NCI-H2196 treated with DMSO at 0.1 percent for 48 hours (cell line): Measurements from ENCODE around the gene ACTC1.
"Not testable (repeated sequence)": the region's sequence is repeated elsewhere in the genome, so short reads cannot be mapped to it uniquely, and the experiment has no call there.

ENCODE experiments used
- DNase-seq: peaks from one replicate; lab custom pipeline; 2025; ENCODE audit not compliant: unreplicated experiment; lab: John Stamatoyannopoulos, UW

The ACTC1 gene

DNA sequence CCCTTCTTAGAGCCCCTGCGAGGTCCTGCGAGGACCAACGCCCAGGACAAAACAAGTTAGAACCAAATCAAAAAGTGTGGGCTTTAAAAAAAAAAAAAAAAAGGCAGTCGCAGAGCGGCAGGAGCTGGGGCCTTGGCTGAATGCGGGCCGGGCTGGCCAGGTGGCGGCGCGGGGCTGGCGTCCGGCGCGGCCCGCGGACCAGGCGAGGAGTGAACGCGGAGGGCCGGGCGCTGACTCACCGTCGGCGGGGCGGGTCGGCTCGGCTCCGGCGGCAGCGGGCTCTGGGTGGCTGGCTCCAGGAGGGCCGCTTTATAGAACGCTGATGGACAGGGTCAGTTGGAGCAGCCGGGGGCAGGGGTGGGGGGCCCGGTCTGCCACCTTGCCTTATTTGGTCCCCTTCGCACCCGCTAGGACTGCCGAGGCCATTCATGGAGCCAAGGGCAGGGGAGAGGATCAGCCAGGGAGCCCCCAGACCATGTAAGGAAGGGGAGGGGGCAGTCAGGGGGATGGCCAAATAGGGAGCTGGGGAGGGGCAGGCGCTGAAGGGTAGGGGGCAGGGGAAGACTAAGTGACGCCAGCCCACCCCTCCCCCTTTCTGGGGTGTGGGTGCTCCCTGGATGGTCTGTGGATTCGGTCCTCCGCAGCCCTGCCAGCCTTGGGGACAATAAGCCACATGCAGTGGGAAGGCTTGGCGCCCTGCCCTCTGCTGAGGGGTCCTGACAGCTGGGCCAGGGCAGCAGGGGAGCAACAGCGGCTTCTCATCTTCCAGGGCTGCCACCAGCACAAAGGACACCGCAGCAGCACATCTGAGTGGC, at the start of gene ACTC1:
Gene ACTC1 (minus strand): TSS at position 283 of the 815 bp plus-strand sequence. CDS start 741 bp downstream, outside the sequence.
- DNase-seq: no peak

DNA sequence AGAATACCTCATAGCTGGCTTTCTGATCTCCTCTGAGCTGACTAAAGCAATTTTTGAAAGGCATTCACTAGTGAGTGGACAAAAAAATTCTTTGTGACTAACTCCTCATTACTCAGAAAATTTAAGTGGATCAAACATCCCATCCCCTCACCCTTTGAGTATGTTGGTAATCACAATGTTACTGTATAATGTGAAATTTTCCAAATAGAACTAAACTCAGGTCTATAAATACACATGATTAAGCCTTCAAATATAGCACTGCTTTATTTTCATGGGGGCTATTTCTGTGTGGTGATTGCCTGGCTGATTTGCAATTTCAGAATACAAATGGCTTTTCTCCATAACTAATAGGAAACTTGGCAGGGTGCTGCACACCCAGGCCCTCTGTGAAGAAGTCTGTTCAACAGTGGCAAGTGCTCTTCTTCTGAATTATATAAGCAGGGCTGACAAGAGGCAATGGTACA, 45.9 kb upstream of the ACTC1 start:
- no peak for DNase-seq

DNA sequence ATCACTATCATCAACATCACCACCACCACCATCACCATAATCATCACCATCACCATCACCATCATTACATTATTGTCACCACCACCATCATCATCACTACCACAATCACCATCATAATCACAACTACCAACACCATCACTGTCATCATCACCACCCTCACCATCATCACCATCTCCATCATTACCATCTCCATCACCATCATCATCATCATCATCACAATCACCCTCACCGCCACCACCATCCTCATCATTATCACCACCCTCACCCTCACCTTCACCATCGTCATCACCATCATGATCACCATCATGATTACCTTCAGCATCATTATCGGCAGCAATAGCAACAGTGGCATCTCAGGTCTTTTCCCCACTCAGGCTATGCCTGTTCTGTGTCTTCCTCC, 42.9 kb upstream of the ACTC1 start:
- no peak for DNase-seq

DNA sequence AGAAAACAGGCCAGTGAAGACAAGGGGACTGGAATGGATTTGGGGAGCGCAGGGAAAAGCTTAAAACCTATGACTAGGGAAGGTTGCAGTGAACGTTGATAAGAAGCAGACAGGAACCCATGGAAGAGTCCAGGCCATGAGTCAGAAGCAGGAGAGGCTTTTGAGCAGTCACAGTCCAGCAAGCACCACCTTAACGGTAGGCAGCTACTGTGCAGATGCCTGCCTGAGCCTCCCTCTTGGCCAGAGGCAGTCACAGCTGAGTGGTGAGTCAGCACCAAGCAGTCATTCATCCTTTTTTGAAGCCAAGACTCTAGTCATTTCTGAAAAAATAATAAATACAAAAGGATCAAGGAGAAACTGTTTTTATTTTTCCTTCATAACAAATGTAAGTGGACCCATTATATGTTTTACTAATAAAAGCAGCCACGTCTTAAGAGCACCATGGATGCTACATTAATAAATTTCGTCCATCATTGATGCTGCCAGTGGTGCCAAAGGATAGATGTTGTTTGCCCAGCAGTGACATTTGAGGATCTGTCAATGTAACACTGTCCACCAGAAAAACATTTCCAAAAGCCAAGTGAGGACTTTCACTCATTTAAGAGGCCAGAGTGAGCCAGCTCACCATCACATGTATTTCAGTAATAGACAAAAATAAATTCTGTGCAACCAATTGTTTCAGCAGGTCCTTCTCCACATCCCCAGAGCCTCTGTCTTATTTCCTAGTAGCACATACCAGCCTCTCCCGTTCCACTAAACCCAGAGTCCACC, 42.1 kb upstream of the ACTC1 start:
- DNase-seq: no peak

DNA sequence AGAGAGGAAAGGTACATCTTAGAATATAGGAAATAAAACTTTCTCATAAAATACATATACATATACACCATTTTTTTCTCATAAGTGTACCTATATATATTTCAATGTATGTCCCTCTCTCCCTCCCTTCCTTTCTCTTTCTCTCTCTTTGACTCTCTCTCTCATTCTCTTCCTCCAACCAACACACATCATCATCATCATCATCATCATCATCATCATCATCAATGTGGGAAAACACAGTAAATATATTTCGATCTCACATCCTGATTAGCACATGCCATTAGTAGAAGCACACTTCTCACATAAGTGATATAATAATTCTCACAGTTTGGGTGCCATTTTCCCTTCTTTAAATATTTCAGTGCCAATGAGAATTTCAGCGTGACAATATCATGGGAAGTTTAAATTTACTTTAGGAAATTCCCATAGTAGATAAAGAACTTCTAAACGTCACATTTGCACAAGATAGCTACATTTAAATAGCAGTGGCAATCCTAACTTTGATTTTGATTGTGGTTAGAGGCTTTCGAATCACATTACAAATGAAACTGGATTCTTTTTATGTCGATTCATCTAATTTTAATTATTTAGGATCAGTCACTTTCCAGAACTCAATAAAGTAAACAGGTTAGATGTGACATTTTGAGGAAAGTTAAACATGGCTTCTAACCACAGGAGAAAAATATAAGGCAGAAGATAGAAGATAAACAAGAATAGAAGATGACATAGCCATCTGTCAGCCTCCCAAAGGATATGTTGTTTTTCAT, 33.0 kb upstream of the ACTC1 start:
- DNase-seq: no peak

DNA sequence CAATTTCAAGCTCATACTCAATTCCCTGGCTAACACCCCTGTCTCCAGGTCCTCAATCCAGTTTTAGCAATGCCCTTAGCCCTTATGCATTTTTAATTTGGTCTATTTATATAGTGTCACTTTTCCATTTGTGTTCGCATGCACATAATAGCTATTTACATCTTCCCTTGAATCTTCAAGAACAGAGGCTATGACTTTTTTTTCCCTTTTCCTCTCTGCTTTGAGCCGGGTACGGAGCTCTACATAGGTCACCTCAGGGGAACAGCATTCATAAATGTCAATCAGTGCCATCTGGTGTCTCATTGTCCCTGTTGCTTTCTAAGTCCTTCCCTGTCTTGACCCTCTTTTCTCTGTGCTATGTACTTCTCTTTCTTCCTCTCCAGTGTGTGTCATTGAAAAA, 26.5 kb upstream of the ACTC1 start:
- DNase-seq: no peak

DNA sequence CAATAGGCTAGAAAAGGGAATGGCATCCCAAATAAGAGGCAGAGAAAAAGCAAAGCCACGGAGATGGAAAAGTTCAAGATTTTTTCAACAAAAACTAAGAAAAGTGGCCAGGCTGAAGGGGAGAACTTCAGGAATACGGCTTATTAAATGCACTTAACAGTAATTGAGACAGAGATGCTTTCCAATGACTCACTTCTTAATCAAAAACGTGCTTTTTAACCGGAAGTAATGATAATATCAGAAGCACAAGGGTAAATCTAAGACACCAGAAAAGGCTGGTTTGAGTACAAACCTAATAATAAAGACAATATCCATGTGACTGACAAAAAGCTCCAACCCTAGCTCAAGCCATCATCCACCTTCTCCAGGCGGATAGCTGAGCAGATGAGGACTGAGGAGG, 24.8 kb upstream of the ACTC1 start:
- no peak for DNase-seq

DNA sequence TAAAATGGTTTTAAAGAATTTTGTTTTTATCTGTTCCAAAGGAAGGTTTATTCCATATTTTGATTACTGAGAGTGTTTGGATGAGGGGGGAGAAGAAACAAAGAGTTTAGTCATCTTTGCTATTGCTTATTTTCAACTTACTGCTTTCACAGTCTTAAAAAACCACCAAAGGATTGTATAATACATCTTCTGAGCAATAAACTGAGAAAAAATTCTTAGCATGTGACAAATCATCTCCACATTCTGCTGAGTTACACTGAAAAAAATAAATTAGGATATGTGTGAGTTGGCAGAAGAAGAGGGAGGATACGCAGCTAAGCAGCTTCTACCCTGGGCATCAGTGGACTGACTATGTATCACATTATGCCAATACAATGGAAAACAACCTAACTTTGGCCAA, 23.2 kb upstream of the ACTC1 start:
- DNase-seq: no peak

DNA sequence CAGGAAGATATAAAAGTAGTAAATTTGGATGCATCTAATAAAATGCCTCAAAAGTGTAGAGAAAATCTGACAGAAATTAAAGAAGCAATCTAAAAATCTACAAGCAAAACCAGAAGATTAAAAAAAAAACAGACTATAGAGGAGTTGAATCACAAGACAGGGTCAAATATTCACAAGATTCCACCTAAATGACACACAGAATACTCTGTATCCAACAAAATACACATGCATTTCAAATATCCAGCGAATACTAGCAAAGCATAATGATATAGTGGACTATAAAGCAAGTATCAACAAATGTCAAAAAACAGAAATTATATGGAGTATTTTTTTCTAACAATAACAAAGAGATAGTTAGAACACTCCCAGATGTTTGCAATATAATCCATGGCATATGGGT, 20.5 kb upstream of the ACTC1 start:
- DNase-seq: no peak

DNA sequence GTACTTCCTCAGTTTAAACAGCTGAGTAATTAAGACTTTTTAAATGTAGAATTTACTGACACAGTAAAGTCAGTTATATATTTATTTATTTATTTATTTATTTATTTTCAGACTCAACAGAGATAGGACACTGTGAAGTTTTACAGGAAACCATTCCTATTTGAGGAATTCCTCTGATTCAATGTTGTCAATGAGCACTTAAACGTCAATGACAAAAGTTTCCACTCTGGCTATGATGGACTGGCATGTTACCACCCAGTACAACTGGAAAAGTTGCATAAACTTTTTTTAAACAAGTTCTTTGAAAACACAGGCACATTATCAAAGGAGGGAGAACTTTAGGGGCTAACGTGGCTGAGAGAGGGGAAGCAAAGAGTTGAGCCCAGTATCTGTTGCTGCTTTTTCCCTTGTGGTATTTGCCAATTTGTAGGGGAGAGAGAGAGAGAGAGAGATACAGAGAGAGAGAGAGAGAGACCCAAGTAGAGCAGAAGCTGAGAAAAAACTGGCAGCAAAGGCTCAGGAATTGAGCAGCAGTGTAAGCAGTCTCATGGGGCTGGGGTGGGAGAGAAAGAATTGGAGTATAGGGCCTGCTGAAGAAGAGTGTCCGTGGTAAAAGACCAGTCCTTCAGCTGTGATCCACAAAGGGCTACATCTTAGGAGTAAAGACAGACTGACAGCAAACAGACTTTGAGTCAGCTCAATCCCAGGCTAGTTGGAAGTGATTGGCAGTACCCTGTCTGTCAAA, 18.3 kb upstream of the ACTC1 start:
- no peak for DNase-seq

DNA sequence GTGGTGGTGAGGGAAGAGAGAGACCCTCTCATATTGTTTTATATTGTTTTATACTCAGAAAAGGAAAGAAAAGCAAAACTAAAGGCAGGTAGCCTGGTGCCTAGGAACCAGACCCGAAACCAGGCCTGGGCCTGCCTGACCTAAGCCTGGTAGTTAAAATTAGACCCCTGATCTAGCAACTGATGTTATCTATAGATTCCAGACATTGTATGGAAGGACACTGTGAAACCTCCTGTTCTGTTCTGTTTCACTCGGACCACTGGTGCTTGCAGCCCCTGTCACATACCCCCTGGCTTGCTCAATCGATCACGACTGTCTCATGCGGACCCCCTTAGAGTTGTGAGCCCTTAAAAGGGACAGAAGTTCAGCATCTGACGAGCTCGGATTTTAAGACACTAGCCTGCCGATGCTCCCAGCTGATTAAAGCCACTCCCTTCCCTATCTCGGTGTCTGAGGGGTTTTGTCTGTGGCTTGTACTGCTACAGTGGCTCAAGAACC, 17.6 kb upstream of the ACTC1 start:
- DNase-seq: not testable (repeated sequence)

DNA sequence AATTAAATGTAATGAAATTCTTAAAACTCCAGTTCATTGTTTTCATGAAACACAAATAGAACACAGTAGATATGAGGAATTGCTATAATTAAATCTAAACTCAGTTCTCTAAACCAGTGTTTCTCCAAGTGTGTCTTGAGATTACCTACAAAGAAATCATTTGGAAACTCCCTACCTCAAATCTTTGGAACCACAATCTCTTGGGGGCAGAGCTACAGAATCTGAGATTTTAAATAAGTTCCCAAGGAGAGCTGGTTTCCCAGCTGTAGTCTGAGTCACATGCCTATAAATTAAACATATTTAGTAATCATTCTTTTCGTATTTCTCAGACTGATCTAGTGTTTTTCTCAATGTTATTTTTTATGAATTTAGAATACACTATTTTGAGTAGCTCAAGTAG, 17.0 kb upstream of the ACTC1 start:
- no peak for DNase-seq

DNA sequence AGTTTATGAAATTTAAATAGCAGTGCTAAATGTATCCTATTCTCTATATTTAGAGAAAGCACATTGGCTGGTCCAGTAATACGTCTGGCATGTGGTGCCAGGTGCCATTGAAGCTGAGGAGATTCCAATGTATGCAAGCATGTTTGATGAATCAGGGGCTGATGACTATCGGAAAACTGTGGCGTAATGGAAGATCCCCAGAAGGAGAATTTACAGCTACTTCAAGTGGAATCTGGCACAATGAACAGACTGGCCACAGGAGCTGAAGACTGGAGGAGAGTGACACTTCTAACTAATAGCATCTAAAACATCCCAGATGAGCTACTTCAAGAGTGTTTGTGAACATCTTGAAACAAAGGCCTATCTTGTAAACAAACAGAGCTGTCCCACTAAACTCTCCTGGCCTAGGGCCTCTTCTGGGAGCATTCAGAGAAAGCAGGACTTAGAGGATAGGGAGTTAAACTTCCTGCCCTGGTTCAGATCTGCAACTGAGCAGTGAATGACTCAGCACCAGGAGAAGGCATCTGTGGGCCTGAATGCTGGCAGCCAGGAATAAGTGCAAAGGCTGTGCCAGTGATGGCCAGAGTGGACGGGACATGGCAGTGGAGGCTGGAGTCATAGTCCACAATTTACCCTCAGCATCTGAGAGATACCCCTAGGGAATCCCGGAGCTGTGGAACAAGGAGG, 15.2 kb upstream of the ACTC1 start:
- no peak for DNase-seq

DNA sequence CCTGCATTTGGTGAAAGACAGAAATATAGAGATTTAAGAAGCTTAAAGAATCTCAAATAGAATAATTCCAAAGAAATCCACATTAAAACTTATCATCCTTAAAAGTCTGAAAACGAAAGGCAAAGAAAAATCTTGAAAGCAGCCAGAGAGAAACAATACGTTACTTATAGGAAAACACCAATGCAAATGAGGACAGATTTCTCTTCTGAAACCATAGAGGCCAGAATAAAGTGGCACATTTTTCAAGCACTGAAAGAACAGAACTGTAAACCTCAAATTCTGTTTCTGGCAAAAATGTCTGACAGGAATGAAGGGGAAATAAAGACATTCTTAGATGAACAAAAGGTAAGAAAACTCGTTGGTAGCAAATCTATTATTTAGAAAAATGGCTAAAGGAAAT, 13.8 kb upstream of the ACTC1 start:
- no peak for DNase-seq

DNA sequence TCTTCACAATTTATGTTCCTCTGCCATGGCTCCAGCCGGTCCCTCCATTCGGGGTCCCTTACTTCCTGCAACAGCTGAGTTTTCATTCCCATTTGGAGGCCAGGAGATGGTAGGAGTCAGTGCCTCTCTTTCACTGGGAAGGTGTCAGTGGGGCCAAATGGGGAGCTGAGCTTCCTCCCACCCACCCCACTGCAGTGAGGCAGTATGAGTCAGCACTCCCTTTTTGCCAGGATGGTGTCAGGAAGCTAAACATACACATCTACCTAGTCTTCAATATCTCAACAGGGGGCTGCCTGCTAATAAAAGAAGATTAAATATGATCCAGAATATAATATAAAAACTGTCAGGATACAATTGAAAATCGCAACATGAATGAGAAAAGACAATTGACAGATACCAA, 12.7 kb upstream of the ACTC1 start:
- no peak for DNase-seq

DNA sequence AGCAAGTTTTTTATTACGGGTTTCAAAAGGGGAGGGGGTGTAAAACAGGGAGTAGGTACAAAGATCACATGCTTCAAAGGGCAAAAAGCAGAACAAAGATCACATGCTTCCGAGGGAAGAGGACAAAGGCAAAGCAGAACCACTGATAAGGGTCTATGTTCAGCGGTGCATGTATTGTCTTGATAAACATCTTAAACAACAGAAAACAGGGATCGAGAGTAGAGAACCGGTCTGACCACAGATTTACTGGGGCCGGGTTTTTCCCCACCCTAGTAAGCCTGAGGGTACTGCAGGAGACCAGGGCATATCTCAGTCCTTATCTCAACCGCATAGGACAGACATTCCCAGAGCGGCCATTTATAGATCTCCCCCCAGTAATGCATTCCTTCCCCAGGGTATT, 11.9 kb upstream of the ACTC1 start:
- not testable (repeated sequence) for DNase-seq

DNA sequence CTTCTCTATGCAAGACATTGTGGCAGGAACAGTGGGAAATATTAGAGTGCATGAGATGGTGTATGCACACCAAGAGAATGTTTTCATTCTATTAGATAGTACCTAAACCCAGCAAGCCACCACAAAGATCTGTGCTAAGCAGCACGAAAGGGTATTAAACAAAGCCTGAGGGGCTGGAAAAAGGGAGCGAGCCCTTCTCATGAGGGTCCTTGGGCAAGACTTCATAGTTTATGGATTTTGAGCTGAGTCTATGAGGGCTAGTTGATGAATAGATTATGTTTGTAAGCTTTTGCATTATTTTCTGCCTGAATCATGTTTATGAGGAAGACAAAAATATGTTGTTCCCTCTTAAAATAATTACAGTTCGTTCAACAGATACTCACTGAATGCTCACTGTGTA, 9.4 kb upstream of the ACTC1 start:
- DNase-seq: no peak

DNA sequence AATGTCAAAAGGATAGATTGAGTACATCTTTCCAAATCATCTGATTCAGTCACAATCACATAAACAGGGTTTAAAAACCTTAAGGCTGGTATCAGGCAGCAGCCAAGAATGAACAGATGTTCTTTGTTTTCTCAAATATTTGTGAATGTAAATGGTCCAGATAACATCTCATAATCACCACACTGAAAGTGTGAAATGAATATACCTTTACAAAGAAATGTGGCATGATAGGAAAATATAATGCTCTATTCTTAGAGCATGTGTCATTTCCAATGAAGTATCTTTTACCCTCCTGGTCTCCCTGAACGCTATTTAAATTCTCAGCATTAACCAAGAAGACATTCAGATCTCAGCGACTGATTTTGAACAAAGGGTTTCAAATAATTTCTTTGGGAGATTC, 8.8 kb upstream of the ACTC1 start:
- no peak for DNase-seq

DNA sequence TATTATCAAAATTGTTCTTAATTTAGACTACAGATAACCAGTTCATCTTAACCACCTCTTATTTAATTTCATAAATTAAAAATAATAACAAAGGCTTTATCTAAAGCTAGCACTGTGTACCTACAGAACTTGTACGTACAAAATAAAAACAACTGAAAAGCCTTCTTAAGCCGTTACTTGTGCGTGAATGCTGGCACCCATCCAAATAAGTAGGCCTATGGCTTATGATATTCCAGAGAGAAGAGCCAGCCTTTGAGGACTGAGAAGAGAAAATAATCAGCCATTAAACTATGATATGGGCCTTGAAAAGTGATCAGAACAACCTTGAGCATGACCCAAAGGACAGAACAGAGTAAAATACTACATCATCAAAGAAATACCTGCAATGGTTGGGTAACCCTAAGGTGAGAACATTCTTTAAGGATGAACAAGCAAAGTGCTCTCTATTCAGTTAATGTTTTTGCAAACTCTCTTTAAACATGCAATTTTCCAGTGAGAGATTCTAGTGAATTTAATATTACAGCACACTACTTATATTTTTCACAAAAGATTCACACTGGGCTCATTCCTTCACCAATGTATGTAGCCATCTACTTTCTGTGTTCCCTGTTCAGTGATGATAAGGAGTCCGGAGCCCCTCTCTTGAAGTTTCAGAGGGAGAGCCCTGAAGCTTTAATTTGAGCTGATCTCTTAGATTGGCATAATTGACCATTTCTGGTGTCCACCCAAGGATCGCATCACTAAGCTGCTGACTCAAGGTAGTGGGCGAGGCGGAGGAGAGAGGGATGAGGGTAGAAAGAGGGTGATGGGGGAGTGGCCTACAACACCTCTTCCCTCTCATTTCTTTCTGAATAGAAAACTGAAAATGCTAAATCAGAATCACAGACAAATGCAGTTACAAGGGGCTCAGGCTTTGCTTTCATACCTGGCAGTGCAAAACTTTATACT, 7.7 kb upstream of the ACTC1 start:
- DNase-seq: no peak
